ENCODE data around the gene ALX3. TPM values are rescaled to one million over a fixed set of nuclear protein-coding genes. Genes with fewer than 3 reads are reported as not detected.
A peak's percentile ranks its signal among the peaks of the same experiment; 100 is the strongest.
"Not testable (repeated sequence)": the region's sequence is repeated elsewhere in the genome, so short reads cannot be mapped to it uniquely, and the experiment has no call there.

The ALX3 gene
- total and polyA plus RNA-seq, 12 donors = 0.04 TPM; not detected in 11

DNA sequence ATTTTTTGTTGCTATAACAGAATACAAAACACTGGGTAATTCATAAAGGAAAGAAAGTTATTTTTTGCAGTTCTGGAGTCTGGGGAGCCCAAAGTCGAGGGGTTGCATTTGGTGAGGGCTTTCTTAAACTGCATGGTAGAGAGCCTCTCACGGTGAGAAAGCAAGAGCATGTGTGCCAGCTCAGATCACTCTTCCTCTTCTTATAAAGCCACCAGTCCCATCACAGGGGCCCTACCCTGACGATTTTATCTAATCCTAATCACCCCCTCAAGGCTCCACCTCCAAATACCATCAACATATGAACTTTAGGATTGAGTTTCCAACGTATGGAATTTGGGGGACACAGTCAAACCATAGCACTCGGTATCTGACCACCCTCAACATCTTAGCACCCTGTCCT is 37.1 kb downstream of the ALX3 start:
- Histone ChIP-seq H3K36me3 (peaks cover 0 to 19% (median 4%) of the 10 kb centered on the region in 9 donors), H3K27me3 (no peaks in the 10 kb centered on the region), H3K9me3 (no peaks in the 10 kb centered on the region), H3K4me3 (no peak overlapping the region), H3K27ac (peak overlapping the region in 1 of 10 donors; percentile 96), H3K4me1 (peaks cover 0 to 40% (median 21%) of the 10 kb centered on the region in 9 donors)
- 86% methylated on average over 5 of the region's 5 CpGs for WGBS, 2 donors
- ATAC-seq = no peak
- TF ChIP-seq, protein P1, sequence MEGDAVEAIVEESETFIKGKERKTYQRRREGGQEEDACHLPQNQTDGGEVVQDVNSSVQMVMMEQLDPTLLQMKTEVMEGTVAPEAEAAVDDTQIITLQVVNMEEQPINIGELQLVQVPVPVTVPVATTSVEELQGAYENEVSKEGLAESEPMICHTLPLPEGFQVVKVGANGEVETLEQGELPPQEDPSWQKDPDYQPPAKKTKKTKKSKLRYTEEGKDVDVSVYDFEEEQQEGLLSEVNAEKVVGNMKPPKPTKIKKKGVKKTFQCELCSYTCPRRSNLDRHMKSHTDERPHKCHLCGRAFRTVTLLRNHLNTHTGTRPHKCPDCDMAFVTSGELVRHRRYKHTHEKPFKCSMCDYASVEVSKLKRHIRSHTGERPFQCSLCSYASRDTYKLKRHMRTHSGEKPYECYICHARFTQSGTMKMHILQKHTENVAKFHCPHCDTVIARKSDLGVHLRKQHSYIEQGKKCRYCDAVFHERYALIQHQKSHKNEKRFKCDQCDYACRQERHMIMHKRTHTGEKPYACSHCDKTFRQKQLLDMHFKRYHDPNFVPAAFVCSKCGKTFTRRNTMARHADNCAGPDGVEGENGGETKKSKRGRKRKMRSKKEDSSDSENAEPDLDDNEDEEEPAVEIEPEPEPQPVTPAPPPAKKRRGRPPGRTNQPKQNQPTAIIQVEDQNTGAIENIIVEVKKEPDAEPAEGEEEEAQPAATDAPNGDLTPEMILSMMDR (IDR thresholded peaks at IDR 0.05) = no peak
- DNase-seq = no peak
- intact Hi-C loops (cut with DNase I) = loop anchor here in 1 of 10 donors (5.0 kb wide), 1 partner anchor 74 kb away; no protein-coding TSS in a partner anchor

DNA sequence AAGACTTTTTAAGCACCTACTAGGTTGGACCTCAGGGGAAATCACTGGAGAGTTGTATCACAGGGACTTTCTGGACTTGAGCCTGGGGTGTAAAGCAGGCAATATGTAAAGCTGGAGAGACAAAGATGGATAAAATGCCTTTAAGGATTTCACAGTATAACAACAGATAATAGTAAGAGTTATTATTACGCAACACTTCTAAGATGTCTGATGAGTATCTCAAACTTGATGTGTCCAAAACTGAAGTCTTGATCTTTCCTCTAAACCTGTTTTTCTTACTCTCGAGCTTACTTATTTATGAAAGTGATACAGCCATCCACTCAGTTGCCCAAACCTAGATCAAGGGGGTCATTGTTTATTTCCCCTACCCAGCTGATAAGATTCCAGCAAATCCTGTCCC is 38.1 kb downstream of the ALX3 start:
- Histone ChIP-seq H3K27me3 (no peaks in the 10 kb centered on the region), H3K9me3 (no peaks in the 10 kb centered on the region), H3K4me1 (peaks cover 0 to 40% (median 21%) of the 10 kb centered on the region in 9 donors), H3K36me3 (peaks cover 0 to 8% (median 0%) of the 10 kb centered on the region in 9 donors), H3K4me3 (no peak overlapping the region), H3K27ac (no peak overlapping the region)
- WGBS, 2 donors = 92 to 94% methylated on average over 2 of the region's 2 CpGs
- no peak for DNase-seq
- TF ChIP-seq, protein P1 (IDR thresholded peaks at IDR 0.05) = no peak
- intact Hi-C loops (cut with DNase I) = loop anchor here in 1 of 10 donors (5.0 kb wide), 1 partner anchor 75 kb away; no protein-coding TSS in a partner anchor
- no peak for ATAC-seq

DNA sequence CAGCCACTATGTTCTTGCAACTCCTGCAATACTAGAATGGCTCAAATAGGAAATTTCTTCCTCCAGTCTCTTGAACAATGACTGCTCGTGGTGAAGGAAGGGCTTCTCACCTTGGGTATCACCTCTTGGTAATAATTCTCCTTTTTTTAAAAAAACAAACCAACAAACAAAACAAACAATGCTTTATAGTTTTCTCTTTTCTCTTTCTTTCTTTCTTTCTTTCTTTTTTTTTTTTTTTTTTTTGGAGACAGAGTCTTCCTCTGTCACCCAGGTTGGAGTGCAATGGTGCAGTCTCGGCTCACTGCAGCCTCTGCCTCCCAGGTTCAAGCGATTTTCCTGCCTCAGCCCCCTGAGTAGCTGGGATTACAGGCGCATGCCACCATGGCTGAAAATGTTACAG is 39.8 kb downstream of the ALX3 start:
- Histone ChIP-seq H3K4me1 (peaks cover 0 to 28% (median 11%) of the 10 kb centered on the region in 9 donors), H3K4me3 (peak overlapping the region in 4 of 10 donors; percentile 11 to 23 (median 14)), H3K27ac (peak overlapping the region in 2 of 10 donors; percentile 2 to 67)
- 74 to 78% methylated on average over 4 of the region's 4 CpGs for WGBS, 2 donors
- ATAC-seq, H3K27me3 ChIP-seq, H3K36me3 ChIP-seq, H3K9me3 ChIP-seq, DNase-seq: not testable (repeated sequence)
- intact Hi-C loops (cut with DNase I) = loop anchor here in 1 of 10 donors (5.0 kb wide), 1 partner anchor 77 kb away; no protein-coding TSS in a partner anchor

DNA sequence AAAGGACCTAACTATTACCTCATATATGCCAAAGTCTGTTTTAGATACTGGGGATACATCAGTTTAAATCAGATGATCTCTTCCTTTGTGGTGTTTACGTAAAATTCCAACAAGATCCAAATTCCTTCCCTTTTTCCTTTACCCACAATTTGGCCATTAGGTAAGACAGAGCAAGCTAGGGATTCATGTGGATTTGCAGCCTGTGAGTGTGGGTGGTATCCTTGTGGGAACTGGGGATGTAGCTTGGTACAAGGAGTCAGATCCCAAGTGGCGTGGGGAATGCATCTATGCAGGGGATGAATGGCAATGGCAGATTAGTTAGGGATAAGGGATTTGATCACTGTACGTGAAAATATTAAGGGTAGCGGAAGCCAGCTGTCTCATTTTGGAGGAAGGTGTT is 45.9 kb downstream of the ALX3 start:
- ATAC-seq = no peak
- WGBS, 2 donors = 95% methylated on average over 4 of the region's 4 CpGs
- Histone ChIP-seq H3K27me3 (no peaks in the 10 kb centered on the region), H3K36me3 (peaks cover 0 to 61% (median 45%) of the 10 kb centered on the region in 9 donors), H3K4me1 (peaks cover 0 to 3% (median 0%) of the 10 kb centered on the region in 9 donors), H3K4me3 (no peak overlapping the region), H3K9me3 (no peaks in the 10 kb centered on the region), H3K27ac (no peak overlapping the region)
- intact Hi-C loops (cut with DNase I) = no loop called here
- TF ChIP-seq, protein P1 (IDR thresholded peaks at IDR 0.05) = no peak
- no peak for DNase-seq

- intact Hi-C loops (cut with DNase I) = no loop called here
Observed at GRCh38 chr1:110021285-110021684, 49.2 kb downstream of the ALX3 start.

More at GRCh38 chr1:110021285-110021684, 49.2 kb downstream of the ALX3 start:
- 92% methylated on average over 3 of the region's 3 CpGs for WGBS, 2 donors
- Histone ChIP-seq H3K36me3 (peaks cover 3 to 95% (median 78%) of the 10 kb centered on the region in 9 donors), H3K27me3 (no peaks in the 10 kb centered on the region), H3K4me1 (no peaks in the 10 kb centered on the region), H3K4me3 (no peak overlapping the region), H3K9me3 (no peaks in the 10 kb centered on the region), H3K27ac (no peak overlapping the region)
- TF ChIP-seq, protein P1 (IDR thresholded peaks at IDR 0.05) = no peak
- DNase-seq = no peak
- no peak for ATAC-seq

Measured in heart right ventricle (tissue), 16 donors.